Activated T-helper 17 cell treated with anti-CD3 and anti-CD28 coated beads, Interleukin-2, amount 50 U/mL, for 72 hours (primary cell): ENCODE results near the gene C5AR1. TPM values are rescaled to one million over a fixed set of nuclear protein-coding genes. Genes with fewer than 3 reads are reported as not detected.

Experiments used
- ATAC-seq: fragments of 150-1000 bp; cut with Tn5 transposase; replicated peaks from 2 replicates; pipeline ENCODE4 v1.10.0; 2021; ENCODE audit warnings: mild to moderate bottlenecking, moderate library complexity
- H3K27ac Mint-ChIP-seq: one replicate; pipeline ENCODE4 v1.8.0; 2022; ENCODE audit warnings: mixed read lengths
- H3K27me3 Mint-ChIP-seq: one replicate; pipeline ENCODE4 v1.8.0; 2022; ENCODE audit warnings: mixed read lengths
- H3K36me3 Mint-ChIP-seq: one replicate; pipeline ENCODE4 v1.8.0; 2022; ENCODE audit warnings: low read depth, mild to moderate bottlenecking, mixed read lengths
- H3K4me1 Mint-ChIP-seq: one replicate; pipeline ENCODE4 v1.8.0; 2022; ENCODE audit warnings: mixed read lengths
- H3K4me3 Mint-ChIP-seq: one replicate; pipeline ENCODE4 v1.8.0; 2022; ENCODE audit warnings: mild to moderate bottlenecking, mixed read lengths
- H3K9me3 Mint-ChIP-seq: one replicate; pipeline ENCODE4 v1.8.0; 2022; ENCODE audit warnings: mixed read lengths
- total RNA-seq, 2 donors: library from RNA; stranded (reverse); gene quantifications; one replicate each; pipeline ENCODE4 v1.2.3, GENCODE V29; 2022

C5AR1 gene
- total RNA-seq, 2 donors from 2014 or later, result 0.85 to 2.4 TPM

DNA sequence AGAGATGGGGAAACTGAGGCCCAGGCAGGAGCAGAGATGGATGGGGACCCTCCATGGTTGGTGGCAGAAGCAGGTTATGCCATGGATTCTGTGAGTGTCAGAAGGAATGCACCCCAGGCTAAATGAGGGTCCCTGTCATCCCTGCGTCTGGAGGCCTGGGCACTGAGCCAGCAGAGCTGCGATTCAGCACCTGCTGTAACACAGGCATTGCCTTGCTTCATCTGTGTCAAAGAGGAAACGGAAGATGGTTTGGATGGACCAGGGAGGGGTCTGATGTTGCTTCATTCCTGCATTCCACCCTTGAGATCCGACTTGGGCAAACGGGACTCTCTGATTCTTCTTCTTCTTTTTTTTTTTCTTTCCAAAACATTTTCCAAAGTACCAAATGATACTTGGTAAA is 1.2 kb downstream of the C5AR1 start:
- Mint-ChIP-seq H3K4me1 (peaks cover 6% of the 10 kb centered on the region), H3K27ac (no peak overlapping the region), H3K36me3 (no peaks in the 10 kb centered on the region), H3K4me3 (no peak overlapping the region), H3K27me3 (peaks cover 13% of the 10 kb centered on the region), H3K9me3 (no peaks in the 10 kb centered on the region)
- ATAC-seq, result no peak

DNA sequence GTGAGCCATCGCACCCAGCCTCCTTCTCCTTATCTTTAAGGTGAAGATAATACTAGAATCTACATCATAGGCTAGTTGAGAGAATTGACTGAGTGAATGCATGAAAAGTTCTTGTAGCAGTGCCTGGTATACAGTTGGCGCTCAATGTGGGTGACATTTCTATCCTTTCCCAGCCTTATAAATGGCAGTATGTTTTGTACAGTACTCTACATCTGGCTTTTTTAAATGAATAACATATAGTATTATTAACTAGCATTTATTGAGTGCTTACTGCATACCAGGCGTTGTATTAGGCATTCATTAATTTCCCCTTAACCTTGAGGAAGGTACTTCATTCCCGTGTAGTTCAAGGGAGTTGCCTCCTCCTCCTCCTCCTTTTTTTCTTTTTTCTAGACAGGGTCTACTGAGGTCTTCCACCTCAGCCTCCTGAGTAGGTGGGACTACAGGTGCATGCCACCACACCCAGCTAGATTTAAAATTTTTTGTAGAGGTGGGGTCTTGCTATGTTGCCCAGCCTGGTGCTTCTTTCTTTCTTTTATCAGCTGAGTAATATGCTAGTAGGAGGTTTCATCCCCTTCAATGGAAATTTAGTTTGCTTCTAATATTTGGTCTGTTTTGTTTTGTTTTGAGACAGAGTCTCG is 2.8 kb downstream of the C5AR1 start:
- Mint-ChIP-seq H3K27me3 (peaks cover 17% of the 10 kb centered on the region), H3K4me1 (peaks cover 13% of the 10 kb centered on the region), H3K36me3 (no peaks in the 10 kb centered on the region), H3K9me3 (no peaks in the 10 kb centered on the region), H3K27ac (no peak overlapping the region), H3K4me3 (no peak overlapping the region)
- no peak for ATAC-seq

DNA sequence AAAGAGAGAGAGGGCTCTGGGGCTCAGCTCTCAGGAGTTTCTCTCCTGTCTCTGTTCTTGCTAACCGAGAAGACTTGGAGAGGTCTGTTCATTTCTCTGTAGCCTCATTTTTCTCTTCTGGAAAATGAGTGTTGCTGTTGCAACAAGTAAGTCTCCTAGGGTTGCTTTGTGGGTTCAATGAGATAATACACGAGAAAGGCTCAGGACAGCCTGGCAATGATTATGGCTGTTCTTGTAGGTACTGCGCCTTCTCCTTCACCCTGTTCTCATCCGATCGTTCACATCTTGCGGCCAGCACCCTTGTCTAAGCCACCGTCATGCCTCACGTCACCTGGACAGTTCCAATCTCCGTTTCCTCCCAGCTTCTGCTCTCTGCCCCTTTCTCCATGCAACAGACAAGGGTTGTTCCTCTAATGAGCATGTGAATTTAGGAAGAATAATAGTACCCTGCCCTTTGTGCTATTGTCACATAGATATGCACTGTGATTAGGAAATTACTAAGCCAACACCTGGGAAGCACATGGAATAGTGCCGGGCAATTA is 4.2 kb downstream of the C5AR1 start:
- Mint-ChIP-seq H3K4me3 (no peak overlapping the region), H3K4me1 (peaks cover 13% of the 10 kb centered on the region), H3K27ac (no peak overlapping the region), H3K27me3 (peaks cover 17% of the 10 kb centered on the region), H3K9me3 (no peaks in the 10 kb centered on the region), H3K36me3 (no peaks in the 10 kb centered on the region)
- no peak for ATAC-seq

- Mint-ChIP-seq H3K9me3 (no peaks in the 10 kb centered on the region), H3K36me3 (no peaks in the 10 kb centered on the region), H3K27ac (no peak overlapping the region), H3K4me1 (peaks cover 13% of the 10 kb centered on the region), H3K27me3 (peaks cover 18% of the 10 kb centered on the region), H3K4me3 (no peak overlapping the region)
- peak; percentile 98 for ATAC-seq
These were observed 5.6 kb downstream of the C5AR1 start for GRCh38 chr19:47315125-47315821.

DNA sequence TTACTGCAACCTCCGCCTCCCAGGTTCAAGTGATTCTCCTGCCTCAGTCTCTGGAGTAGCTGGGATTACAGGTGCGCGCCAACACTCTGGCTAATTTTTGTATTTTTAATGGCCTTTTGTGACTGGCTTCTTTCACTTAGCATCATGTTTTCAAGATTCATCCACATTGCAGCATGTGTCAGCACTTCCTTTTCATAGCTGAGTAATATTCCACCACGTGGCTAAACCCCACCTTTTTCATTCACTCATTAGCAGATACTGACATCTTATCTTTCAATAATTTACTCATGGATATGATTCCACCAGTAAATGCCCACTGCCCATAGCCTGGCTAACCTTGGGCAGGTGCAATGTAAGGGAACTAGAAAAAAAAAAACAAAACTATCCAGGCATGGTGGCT is 6.9 kb downstream of the C5AR1 start:
- H3K4me3 Mint-ChIP-seq, result no peak overlapping the region
- peak overlapping the region; percentile 31 for H3K27ac Mint-ChIP-seq
- peaks cover 13% of the 10 kb centered on the region for H3K4me1 Mint-ChIP-seq
- peaks cover 24% of the 10 kb centered on the region for H3K27me3 Mint-ChIP-seq
- no peak for ATAC-seq
- no peaks in the 10 kb centered on the region for H3K9me3 Mint-ChIP-seq
- no peaks in the 10 kb centered on the region for H3K36me3 Mint-ChIP-seq

DNA sequence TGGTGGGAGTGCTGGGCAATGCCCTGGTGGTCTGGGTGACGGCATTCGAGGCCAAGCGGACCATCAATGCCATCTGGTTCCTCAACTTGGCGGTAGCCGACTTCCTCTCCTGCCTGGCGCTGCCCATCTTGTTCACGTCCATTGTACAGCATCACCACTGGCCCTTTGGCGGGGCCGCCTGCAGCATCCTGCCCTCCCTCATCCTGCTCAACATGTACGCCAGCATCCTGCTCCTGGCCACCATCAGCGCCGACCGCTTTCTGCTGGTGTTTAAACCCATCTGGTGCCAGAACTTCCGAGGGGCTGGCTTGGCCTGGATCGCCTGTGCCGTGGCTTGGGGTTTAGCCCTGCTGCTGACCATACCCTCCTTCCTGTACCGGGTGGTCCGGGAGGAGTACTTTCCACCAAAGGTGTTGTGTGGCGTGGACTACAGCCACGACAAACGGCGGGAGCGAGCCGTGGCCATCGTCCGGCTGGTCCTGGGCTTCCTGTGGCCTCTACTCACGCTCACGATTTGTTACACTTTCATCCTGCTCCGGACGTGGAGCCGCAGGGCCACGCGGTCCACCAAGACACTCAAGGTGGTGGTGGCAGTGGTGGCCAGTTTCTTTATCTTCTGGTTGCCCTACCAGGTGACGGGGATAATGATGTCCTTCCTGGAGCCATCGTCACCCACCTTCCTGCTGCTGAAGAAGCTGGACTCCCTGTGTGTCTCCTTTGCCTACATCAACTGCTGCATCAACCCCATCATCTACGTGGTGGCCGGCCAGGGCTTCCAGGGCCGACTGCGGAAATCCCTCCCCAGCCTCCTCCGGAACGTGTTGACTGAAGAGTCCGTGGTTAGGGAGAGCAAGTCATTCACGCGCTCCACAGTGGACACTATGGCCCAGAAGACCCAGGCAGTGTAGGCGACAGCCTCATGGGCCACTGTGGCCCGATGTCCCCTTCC is 10.5 kb downstream of the C5AR1 start:
- Mint-ChIP-seq H3K27ac (no peak overlapping the region), H3K4me3 (no peak overlapping the region), H3K4me1 (peaks cover 11% of the 10 kb centered on the region), H3K27me3 (peaks cover 22% of the 10 kb centered on the region), H3K9me3 (no peaks in the 10 kb centered on the region), H3K36me3 (no peaks in the 10 kb centered on the region)
- ATAC-seq, result no peak

- H3K4me1 Mint-ChIP-seq, result no peaks in the 10 kb centered on the region
- no peak overlapping the region for H3K27ac Mint-ChIP-seq
- H3K4me3 Mint-ChIP-seq, result no peak overlapping the region
- no peak for ATAC-seq
- peaks cover 11% of the 10 kb centered on the region for H3K27me3 Mint-ChIP-seq
- no peaks in the 10 kb centered on the region for H3K36me3 Mint-ChIP-seq
- H3K9me3 Mint-ChIP-seq, result no peaks in the 10 kb centered on the region
These were observed 12.0 kb downstream of the C5AR1 start for GRCh38 chr19:47321630-47322029.

- no peaks in the 10 kb centered on the region for H3K4me1 Mint-ChIP-seq
- ATAC-seq, result no peak
- no peaks in the 10 kb centered on the region for H3K9me3 Mint-ChIP-seq
- H3K27me3 Mint-ChIP-seq, result peaks cover 10% of the 10 kb centered on the region
- no peak overlapping the region for H3K4me3 Mint-ChIP-seq
- no peaks in the 10 kb centered on the region for H3K36me3 Mint-ChIP-seq
- no peak overlapping the region for H3K27ac Mint-ChIP-seq
These were observed 12.4 kb downstream of the C5AR1 start for GRCh38 chr19:47322058-47322457.

DNA sequence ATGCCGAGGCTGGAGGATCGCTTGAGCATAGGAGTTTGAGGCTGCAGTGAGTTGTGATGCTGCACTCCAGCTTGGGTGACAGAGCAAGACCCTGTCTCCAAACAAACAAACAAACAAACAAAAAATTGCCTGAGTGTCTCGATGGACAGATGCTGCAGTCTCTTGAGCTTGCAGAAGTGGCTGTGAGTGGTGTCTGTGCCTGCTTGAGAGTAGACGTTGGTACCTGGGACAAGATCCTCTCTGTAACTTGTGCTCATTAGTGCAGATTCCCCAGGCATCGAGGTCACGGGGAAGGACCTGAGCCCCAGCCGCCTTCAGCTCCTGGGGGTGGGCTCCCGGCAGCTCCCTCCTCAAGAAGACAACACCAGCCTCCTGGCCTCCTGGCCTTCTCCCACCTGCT is 13.7 kb downstream of the C5AR1 start:
- H3K27me3 Mint-ChIP-seq, result peaks cover 10% of the 10 kb centered on the region
- H3K9me3 Mint-ChIP-seq, result no peaks in the 10 kb centered on the region
- H3K4me3 Mint-ChIP-seq, result no peak overlapping the region
- no peak for ATAC-seq
- H3K36me3 Mint-ChIP-seq, result no peaks in the 10 kb centered on the region
- H3K4me1 Mint-ChIP-seq, result no peaks in the 10 kb centered on the region
- H3K27ac Mint-ChIP-seq, result no peak overlapping the region

GRCh38 chr19:47323872-47324271 is 14.2 kb downstream of the C5AR1 start:
- H3K4me1 Mint-ChIP-seq, result no peaks in the 10 kb centered on the region
- H3K9me3 Mint-ChIP-seq, result no peaks in the 10 kb centered on the region
- no peak overlapping the region for H3K27ac Mint-ChIP-seq
- H3K27me3 Mint-ChIP-seq, result peaks cover 10% of the 10 kb centered on the region
- H3K36me3 Mint-ChIP-seq, result no peaks in the 10 kb centered on the region
- ATAC-seq, result no peak
- no peak overlapping the region for H3K4me3 Mint-ChIP-seq

DNA sequence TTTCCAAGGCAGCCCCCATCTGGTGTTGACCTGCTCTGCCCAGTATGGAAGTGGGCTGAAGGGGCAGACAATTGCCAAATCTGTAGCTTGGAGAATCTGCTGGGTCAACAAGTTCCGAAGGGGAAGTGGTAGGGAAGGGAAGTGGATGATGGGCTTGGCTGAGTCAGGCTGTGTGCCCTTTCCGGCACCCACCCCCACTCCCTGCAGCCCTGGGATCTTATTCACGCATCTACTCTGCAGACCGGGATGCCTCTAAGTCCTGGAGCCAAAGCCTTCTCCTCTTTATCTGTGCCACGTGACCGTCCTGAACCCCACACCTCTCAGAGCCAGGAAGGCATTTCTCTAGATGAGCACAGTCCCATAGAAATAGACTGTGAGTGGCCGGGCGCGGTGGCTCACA is 14.8 kb downstream of the C5AR1 start:
- Mint-ChIP-seq H3K36me3 (no peaks in the 10 kb centered on the region), H3K27ac (no peak overlapping the region), H3K4me3 (no peak overlapping the region), H3K27me3 (peaks cover 10% of the 10 kb centered on the region), H3K9me3 (no peaks in the 10 kb centered on the region), H3K4me1 (no peaks in the 10 kb centered on the region)
- ATAC-seq, result no peak

DNA sequence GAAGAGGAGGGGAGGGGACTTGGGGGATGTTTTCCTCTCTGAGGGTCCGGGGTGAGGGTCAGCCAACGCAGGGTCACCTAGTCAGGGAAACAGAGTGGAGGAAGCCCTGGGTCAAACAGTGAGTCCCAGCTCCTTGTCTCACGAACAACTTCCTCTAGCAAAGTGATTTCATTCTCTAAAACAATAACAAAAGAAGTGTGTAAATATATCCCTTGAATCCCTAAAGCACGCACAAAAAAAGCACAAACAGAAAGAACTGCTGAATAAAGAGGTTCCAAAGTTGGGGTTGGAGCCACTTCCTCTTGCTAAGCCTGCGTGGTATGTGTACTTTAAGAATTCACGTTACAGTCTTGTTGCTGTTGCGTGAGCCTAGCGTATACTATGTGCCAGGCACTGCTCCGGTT is 20.8 kb downstream of the C5AR1 start:
- no peak for ATAC-seq
- peaks cover 3% of the 10 kb centered on the region for H3K27me3 Mint-ChIP-seq
- no peaks in the 10 kb centered on the region for H3K36me3 Mint-ChIP-seq
- no peaks in the 10 kb centered on the region for H3K4me1 Mint-ChIP-seq
- H3K4me3 Mint-ChIP-seq, result no peak overlapping the region
- H3K27ac Mint-ChIP-seq, result no peak overlapping the region
- no peaks in the 10 kb centered on the region for H3K9me3 Mint-ChIP-seq

GRCh38 chr19:47331490-47331889 is 21.8 kb downstream of the C5AR1 start:
- no peaks in the 10 kb centered on the region for H3K9me3 Mint-ChIP-seq
- peaks cover 2% of the 10 kb centered on the region for H3K4me1 Mint-ChIP-seq
- H3K27me3 Mint-ChIP-seq, result peaks cover 3% of the 10 kb centered on the region
- no peak overlapping the region for H3K4me3 Mint-ChIP-seq
- no peak for ATAC-seq
- H3K27ac Mint-ChIP-seq, result no peak overlapping the region
- no peaks in the 10 kb centered on the region for H3K36me3 Mint-ChIP-seq

DNA sequence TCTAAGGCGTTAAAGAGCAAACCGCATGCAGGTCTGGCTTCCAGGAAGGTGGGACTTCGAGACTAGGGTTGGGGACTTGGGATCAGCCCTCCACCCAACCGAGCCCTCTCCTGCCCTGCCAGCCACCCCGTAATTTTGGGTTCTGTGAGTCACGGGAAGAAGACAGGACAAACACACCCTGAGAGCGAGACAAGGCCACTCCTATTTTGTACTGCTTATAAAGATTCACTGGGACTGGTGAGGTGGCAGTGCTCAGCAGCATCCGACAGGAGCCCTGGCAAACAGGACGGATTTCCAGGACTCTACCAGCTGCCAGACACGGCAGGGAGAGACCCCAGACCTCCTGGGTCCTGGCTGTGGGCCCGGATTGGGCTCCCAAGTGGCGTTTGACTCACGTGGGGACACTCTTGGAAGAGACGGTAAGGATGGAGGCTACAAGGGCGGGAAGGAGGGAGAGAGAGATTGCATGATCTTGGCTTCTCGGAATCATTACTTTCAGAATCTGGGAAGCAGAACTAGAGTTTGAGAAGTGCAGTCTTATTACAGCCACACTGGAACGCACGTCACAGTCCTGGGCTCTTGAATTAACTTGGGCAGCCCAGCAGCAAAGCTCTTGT is 22.4 kb downstream of the C5AR1 start, which contains the start of gene C5AR2:
Gene C5AR2 (plus strand): TSS at position 245 of the 617 bp plus-strand sequence. CDS start 8,625 bp downstream, outside the sequence.
- no peak for ATAC-seq

More for the DNA sequence above, 22.4 kb downstream of the C5AR1 start, which contains the start of gene C5AR2:
- Mint-ChIP-seq H3K27ac (no peak within 1 kb of the TSS), H3K27me3 (peaks cover 3% of the 10 kb centered on the region), H3K4me3 (no peak within 1 kb of the TSS), H3K4me1 (peaks cover 5% of the 10 kb centered on the region), H3K36me3 (no peaks in the 10 kb centered on the region), H3K9me3 (no peaks in the 10 kb centered on the region)
